CD4-positive, alpha-beta T cell treated with Interleukin-6 for 4 hours (primary cell): Measurements from ENCODE around the gene SHPK.

ENCODE experiments used
- DNase-seq: peaks from one replicate; pipeline ENCODE4 v3.0.0-alpha.2; 2020; ENCODE audit warnings: mixed read lengths

The SHPK gene, protein sequence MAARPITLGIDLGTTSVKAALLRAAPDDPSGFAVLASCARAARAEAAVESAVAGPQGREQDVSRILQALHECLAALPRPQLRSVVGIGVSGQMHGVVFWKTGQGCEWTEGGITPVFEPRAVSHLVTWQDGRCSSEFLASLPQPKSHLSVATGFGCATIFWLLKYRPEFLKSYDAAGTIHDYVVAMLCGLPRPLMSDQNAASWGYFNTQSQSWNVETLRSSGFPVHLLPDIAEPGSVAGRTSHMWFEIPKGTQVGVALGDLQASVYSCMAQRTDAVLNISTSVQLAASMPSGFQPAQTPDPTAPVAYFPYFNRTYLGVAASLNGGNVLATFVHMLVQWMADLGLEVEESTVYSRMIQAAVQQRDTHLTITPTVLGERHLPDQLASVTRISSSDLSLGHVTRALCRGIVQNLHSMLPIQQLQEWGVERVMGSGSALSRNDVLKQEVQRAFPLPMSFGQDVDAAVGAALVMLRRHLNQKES

DNA sequence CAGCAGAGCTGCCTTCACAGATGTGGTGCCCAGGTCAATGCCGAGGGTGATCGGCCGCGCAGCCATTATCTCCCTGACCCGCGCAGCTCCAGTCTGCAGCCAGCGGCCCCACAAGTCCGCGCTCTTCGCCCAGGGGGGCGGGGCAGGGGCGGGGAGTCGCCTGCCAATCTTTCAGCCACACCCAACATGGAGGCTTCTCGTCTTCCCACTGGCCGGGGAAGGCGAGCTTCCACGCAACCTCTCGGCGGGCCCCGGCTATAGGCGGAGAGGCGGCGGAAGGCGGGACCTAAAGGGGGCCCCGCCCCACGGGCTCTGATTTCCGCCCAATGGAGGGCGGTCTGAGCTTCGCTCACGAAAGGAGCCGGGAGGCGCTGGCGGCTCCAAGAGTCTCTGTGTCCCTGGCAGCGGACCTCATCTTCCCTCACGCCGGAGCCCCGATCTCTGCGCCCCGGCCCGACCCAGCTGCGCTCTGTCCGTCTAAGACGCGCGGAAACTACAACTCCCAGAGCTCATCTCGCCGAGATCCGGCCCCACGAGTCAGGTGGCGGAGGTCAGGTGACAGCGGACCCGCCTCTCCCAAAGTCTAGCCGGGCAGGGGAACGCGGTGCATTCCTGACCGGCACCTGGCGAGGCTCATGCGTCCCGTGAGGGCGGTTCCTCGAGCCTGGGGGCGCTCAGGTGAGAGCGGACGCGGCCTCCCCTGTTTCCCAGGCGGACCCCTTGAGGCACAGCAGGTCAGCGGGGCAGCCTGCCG, at the start of gene SHPK, which contains the start of gene CTNS:
SHPK (minus strand) TSS at position 97 of the 754 bp plus-strand sequence; CDS start at position 66, 31 bp downstream.
CTNS (plus strand) TSS at position 607 of the 754 bp plus-strand sequence. CDS start 3,447 bp downstream, outside the sequence.
- DNase-seq = peak; percentile 95

DNA sequence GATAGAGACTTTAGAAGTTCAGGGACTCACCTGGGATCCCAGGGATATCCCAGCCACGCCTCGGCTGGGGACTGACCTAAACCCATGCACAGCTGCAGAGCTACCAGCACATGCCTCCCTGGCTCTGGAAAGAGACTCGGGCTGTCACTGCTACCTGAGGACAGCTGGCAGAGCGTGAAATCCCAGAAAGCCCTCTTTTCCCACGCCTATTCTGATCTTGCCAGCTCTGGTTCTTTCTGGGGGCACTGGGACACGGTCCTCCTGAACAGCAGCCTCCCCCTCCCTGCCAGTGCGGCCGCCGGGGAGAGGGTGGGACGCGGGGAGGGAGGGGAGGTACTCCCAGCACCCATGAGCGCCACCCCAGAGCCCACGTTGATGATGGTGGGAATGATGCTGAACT, 49.1 kb upstream of the SHPK start:
- no peak for DNase-seq

DNA sequence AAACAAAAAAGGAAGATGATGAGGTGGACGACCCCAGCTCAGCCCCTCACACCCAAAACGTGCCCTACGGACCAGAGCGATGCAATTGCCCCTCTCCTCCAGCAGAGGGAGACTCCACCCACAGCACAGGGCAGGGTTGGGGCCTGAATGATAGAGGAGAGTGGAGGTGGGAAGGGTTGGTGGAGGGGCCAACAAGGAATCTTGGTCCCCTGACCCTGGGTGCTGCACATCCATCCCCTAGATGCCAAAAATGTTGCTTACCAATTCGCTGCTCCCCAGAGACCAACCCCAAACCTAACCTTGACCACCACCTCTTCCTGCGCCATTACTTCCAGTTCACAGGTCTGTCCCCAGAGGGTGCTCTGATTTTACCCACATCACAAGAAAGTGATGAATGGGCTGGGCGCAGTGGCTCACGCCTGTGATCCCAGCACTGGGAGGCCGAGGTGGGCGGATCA, 47.0 kb upstream of the SHPK start:
- peak; percentile 68 for DNase-seq

DNA sequence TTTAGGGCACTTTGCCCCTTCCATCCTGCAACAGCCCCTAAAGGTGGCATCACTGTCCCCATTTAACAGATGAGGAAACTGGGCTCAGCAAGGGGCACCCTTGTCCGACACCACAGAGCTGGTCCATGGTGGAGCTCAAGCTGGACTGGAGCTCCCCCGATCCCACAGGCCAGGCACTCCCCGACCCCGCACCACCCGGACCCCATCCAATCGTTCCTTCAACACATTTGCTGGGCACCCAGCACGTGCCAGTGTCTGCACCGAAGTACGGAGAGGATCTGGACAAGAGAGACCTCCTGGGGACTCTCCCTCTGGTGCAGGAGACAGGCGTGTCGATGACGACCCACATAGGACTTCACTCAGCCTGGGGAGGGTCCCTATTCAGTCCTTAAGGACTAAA, 46.0 kb upstream of the SHPK start:
- DNase-seq = no peak

DNA sequence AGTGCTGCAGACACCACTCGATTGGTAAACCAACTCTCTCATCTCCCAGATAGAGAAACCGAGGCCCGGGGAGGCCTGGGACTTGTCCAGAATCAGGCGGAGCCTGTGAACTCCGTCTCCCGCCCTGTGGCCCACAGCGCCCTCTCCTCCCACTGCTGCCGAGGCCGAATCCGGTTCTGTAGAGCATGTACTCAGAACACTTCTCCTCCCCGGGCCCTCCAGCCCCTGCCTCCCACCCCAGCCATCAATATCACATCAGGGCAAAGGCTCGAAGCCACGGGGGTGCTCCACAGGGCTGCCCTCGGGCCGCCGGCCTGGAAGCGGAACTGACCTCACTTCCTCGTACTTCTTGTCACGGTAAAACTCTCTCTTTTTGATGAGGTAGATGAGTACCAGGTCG, 45.5 kb upstream of the SHPK start:
- no peak for DNase-seq

DNA sequence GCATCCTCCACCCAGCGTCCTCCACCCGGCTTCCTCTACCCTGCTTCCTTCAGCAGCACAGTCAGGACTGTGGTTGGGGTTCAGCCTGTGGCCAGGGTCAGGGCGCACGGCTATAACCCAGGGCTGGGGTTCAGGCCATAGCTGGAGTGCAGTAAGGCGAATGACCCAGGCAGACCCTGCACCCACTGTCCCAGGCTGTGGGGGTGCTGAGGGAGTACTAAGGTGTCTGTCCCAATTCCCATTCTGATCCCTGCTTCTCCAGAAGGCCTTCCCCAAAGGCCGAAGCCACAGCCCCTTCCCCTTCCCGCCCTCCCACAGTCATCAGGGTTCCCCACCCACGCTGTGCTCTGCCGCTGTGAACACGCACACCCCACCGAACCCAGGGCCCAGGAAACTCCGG, 45.0 kb upstream of the SHPK start:
- no peak for DNase-seq

DNA sequence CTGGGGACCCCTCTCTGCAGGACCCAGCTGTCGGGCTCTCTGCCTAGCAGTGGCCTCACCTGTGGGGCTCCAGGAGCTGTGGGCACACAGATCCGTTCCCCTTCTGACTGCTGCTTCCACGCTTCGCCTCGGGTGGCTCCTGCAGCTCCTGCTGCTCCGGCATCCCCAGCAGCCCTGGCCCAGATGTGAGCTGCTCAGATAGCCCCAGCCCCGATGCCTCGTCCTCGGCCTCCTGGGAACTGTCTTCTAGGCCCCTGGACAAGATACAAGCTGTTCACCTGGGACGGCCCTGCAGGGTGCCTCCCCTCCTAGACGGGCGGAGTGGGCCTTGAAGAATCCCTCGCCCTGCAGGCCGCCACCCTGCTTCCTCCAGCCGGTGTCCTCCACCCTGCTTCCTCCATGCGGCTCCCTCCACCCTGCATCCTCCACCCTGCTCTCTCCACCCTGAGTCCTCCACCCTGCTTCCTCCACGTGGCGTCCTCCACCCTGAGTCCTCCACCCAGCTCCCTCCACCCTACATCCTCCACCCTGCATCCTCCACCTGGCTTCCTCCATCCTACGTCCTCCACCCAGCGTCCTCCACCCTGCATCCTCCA, 43.6 kb upstream of the SHPK start:
- DNase-seq = no peak

DNA sequence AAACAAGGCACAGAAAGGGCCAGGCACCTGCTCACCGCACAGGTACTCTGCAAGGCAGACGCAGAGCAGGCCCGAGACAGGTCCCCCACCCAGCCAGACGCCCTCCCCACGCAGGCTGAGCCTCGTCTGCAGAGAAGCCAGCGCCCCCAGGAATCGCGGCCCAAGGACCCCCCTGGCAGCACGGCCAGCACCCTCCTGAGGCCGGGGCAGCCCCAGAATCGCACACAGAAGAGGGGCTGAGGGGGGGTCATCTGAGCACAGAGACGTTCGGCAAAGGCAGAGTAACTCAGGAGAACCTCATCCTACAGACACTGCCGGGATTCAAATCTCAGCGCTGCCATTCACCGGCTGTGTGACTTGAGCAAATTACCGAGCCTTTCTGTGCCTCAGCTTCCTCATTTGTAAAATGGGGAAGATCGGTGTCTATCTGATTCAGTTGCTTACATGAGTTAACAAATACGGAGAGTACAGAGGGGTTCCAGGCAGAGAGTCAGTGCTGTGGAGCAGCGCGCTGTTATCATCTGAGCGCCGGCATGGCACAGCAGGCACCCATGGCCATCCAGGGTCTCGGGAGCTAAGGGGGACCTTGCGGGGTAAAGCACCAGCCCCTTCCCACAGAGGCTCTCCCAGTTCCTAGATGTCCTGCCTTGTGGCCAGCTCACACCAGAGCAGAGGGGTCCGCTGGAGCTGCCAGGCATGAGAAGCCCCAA, 42.9 kb upstream of the SHPK start:
- DNase-seq = no peak

DNA sequence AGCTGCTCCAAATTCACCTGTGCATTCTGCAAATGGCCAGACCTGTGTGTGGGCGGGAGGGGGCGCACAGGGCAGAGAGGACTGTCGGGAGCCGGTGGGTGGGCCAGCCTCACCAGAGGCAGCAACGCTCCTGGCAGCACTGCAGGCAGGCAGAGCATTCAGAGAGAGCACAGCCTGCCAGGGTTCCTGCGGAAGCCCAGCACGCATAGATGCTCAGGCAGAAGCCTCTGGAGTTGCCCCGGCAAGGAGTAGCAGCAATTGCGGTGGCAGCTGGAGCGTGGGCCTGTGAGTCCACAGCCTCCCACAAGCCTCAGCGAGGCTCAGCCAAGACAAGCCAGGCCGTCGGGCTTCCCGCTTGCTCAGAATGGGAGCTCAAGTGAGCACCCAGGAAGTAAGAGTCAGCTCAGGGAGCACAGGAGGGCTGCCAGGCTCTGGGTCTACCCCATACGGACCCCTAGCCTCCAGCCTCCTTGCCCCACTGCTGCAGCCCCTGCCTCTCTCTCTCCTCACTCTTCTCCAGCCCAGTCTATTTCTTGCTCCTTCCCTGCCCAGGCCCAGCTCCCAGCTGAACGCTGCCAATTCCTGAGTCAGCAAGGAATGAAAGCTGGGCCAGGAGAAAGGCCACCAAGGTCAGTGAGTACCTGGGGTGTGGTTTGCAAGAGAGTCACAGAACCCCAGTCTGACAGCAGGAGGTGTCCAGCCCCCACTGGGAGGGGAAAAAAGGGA, 42.2 kb upstream of the SHPK start:
- no peak for DNase-seq

DNA sequence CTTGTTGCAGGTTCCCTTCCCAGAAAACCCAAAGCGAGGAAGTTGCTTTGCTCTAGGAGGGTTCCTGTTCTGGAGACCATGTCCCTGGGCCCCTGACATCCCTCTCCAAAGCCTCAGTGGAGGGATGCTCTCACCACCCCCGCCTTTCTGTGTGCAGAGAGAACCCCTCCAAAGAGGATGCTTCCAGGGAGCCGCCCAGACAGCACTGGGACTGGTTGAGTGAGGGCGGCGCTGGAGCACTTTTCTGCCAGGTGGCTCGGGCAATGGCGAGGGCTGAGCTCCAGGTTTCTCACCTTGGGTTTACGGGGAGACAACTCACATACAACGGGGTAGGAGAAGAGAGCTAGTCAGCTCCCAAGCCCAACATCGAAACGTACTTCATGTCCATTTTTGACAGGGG, 39.8 kb upstream of the SHPK start:
- no peak for DNase-seq

DNA sequence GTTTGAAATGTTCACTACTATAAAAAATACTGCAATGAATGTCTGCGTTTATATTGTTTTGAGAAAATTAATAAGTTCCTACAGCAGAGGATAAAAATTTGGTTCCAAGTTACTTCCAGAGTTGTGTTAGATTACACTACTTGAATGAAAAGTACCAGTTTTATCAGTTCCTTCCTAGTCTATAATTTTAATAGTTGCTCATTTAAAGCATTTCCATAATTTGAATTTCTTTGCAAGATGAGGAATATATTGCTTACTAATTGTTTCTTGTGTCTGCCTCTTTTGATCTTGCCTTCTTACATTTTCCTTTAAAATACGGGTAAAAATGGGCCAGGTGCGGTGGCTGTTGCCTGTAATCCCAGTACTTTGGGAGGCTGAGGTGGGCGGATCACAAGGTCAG, 36.5 kb upstream of the SHPK start:
- no peak for DNase-seq

DNA sequence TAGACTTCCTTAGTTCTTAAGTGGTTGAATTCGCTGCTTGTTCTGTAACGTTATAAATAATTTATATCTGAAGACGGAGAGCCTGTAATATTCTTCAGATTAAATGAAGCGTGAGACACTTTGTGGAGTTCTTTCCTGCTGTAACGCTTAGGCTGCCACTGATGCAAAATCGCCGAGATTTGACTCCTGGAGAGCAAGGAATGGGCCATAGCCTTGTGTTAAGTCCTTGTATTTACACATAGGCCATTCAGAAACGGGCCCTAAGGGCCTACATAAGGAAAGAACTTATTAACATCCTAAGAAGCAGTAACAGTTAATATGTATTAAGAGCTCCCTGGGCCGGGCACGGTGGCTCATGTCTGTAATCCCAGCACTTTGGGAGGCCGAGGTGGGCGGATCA, 33.5 kb upstream of the SHPK start:
- no peak for DNase-seq

DNA sequence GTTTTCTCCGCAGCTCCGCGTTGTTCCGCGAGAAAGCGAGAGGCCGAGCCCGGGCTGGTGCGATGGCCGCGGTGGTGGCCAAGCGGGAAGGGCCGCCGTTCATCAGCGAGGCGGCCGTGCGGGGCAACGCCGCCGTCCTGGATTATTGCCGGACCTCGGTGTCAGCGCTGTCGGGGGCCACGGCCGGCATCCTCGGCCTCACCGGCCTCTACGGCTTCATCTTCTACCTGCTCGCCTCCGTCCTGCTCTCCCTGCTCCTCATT, 33.0 kb upstream of the SHPK start:
- no peak for DNase-seq

DNA sequence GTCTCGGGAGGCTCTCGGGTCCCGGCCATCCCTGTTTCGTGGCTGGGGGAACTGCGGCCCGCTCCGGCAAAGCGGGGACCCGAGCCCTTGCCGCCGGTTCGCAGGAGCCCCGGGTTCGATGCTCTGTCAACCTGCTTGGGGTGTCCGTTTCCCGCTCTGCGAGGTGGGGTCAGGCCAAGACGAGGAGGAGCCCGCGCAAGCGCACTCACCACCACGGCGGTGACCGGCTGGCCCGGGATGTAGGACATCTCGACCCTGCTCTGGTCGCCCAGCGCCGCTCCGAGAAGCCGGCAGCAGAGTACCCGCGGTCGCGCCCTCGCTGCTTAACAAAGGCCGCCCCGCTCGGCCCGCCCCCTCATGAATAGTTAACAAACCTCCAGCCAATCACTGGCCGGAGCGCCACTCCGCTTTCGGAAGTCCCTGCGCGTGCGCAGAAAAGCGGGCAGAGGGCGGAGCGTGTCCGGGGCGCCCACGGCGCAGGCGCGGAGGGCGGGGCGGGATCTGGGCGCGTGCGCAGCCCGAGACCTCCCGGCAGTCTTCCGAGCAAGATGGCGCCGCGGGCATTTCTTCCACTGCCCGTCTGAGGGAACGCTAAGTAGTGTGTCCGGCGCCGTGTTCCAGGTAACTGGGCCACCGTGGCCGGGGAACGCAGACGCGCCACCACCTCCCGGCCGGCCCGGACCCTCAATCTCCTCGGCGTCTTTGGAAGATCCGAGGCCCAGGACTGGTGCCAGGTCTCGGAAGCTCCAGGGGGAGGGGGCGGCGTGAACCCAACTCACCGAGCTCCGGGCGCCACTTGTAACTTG, 32.4 kb upstream of the SHPK start, which contains the start of the genes EMC6 and TAX1BP3:
EMC6 (plus strand) TSS at position 534 of the 806 bp plus-strand sequence. CDS start 335 bp downstream, outside the sequence.
TAX1BP3 (minus strand) TSS at position 300 of the 806 bp plus-strand sequence; CDS start at position 248, 52 bp downstream.
- DNase-seq = peak; percentile 98

DNA sequence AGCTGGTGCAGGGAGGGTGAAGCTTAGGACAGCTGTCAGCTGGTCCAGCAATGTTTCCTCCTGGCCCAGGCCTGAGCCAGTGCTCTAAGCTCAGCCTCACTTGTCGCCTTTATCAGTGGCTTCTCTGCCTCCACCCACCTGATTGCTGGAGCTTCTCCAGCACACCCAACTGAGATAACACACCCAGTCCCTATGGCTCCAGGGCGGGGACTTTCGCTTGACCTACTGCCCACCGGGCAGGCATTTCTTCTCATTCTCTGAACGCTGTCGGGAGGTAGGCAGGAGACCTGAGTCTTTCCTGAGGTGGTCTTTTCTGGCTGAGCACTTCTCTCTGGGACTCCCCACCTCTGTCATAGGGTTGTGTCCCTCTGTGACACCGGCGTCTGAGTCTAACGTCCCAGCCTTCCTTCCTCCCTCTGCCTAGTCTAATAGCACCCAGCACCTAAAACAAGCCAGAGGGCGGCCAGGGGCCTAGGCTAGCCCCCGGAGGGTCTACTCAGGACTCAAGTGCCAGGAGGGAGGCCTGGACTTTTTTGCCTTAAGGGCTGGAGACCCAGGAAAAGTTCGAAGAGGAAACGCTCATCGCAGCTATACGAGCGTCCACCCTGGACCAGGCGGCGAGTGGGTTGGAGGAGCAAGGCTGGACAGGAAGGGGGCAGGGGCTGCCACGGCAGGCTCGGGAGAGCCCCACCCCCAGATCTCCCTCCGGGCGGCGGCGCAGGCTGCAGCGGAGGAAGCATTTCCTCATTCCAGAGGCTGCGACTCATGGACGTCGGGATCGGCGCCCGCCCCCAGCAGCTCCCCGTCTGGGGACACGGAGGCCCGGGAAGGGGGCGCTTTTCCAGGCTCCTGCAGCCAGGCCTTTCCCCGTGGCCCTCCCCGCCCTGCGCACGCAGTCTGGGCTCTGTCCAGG, 31.6 kb upstream of the SHPK start:
- DNase-seq = no peak

DNA sequence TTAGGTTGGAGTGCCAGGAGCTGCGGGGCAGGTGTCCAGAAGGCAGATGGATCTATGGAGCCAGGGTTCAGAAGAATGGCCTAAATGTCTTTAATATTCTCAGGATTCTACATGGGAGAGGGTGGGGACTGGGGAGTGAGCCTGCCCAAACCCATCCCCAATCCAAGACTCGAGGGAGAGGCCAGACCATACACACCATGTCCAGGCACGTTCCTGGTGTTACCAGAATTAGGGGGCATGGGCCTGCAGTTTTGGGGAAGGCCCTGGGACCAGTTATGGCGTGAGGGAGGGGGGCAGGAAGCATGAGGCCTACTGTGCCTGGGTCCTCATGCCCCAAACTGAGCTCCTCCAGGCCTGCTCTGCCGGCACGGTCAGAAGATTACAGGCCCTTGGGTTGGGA, 30.5 kb upstream of the SHPK start:
- no peak for DNase-seq

DNA sequence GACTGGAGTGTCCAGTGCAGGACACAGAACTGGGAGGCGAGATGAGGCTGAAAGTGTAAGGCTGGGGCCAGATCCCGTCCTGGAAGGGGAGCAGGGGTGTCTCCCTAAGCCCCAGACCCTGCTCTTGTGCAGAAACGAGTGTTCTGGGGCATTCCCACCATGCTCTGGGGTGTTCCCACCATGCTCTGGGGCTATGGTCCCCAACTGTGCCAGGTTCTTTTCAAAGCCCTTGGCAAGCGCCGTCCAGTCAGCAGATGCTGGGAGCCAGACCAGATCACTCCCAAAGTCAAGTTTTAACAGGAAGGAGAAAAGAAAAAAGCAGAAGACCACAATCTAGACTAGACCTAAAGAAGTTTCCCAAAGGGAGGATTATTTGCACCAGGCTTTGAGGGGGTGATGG, 29.8 kb upstream of the SHPK start:
- DNase-seq = no peak

DNA sequence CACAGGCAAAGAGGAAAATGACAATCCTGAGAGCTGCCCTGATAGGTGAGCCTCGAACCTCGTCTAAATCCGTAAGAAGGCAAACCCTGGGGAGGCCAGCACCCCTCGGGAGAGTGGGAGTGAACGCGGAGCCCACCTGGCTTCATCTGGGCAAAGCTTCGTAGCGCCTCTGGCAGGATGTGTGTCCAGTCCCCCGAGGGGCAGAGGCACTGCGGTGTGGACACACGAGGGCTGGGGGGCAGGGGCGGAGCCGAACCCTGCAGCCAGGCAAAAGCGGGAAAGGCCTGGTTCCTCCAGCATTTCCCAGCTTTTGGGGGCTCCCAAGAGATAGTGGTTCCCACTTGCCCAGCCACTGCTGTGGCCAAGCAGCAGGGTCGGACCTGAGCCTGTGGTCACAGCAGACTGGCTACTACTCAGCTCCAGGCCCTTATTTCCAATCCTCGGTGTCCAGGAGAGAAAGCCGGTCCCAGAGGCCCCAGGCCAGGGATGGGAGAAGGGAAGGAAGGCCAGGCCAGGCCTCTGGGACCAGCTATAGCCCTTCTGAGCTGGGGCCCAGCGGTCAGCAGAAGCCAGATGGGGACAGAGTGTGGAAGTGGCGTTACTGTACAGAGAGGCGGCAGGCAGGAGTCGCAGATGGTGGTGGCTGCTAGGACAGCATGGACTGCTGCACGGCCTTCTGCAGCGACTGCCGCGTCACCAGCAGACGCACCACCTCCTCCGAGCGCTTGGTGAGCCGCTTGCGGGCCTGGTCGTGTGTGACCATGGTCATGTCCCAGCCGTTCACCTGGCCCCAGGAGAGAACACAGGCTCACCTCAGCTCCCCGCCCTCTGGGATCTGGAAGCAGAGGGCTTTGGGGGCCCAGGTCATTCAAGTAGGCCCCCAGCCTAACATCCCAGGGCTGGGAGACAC, 27.3 kb upstream of the SHPK start:
- DNase-seq = no peak

DNA sequence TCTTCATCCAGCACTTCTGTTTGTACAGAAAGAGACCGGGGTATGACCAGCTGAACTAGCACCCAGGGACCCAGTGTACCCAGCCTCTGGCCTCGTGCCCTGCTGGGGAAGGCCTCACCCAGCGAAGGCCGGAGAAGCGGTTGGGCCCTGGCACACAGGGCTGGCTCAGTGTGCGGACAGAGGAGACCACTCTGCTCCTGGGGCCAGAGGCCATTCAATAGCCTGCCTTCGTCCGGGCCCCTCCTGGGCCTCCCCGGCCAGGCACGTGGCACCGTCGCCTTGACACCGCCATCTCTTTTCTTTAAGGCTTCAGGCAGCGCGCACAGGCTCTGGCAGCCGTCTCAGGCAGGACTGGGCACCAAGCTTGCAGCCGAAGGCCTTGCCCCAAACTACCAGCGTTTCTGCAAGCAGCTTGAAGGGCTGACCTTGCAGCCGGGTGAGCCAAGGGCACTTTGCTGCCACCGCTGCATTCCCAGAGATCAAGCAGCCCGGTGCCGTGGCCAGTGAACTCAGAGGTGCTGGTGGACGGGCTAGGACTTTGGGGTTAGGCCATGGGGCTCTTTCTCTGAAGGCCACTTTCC, 24.4 kb upstream of the SHPK start:
- DNase-seq = no peak
